Liver (tissue), 9 donors: Measurements from ENCODE around the gene RALGPS1. TPM values are rescaled to one million over a fixed set of nuclear protein-coding genes. Genes with fewer than 3 reads are reported as not detected.
"Not testable (repeated sequence)": the region's sequence is repeated elsewhere in the genome, so short reads cannot be mapped to it uniquely, and the experiment has no call there.

ENCODE experiments used
- DNase-seq: peaks from one replicate; pipeline ENCODE4 v3.0.0-alpha.2; 2017; ENCODE audit warnings: low spot score
- H3K27ac ChIP-seq, 2 donors: one replicate each; pipeline ENCODE4 v1.7.0; 2013; ENCODE audit warnings: inconsistent platforms in 2 of 2, low read length in 2 of 2, control low read depth in 1 of 2, low read depth in 1 of 2, mild to moderate bottlenecking in 1 of 2
- H3K27me3 ChIP-seq, 4 donors: one replicate each; pipeline versions ENCODE4 v1.6.1 to v1.7.0; 2013; ENCODE audit warnings: low read length in 3 of 4, inconsistent platforms in 1 of 4, mild to moderate bottlenecking in 1 of 4, moderate library complexity in 1 of 4; ENCODE audit not compliant: control insufficient read depth in 4 of 4, insufficient read depth in 4 of 4
- H3K36me3 ChIP-seq, 4 donors: one replicate each; pipeline versions ENCODE4 v1.6.1 to v1.7.0; 2013; ENCODE audit warnings: low read length in 3 of 4, mild to moderate bottlenecking in 3 of 4, low read depth in 1 of 4, moderate library complexity in 1 of 4; ENCODE audit not compliant: control insufficient read depth in 4 of 4, insufficient read depth in 3 of 4
- H3K4me1 ChIP-seq, 4 donors: one replicate each; pipeline versions ENCODE4 v1.6.1 to v1.7.0; 2013; ENCODE audit warnings: low read length in 3 of 4, mild to moderate bottlenecking in 3 of 4, moderate library complexity in 1 of 4; ENCODE audit not compliant: control insufficient read depth in 4 of 4, insufficient read depth in 4 of 4
- H3K4me3 ChIP-seq, 3 donors: one replicate each; pipeline versions ENCODE4 v1.6.1 to v1.7.0; 2013; ENCODE audit warnings: low read length in 3 of 3, control low read depth in 1 of 3, low read depth in 1 of 3, mild to moderate bottlenecking in 1 of 3
- H3K9ac ChIP-seq, 2 donors: one replicate each; pipeline ENCODE4 v1.7.0; 2013; ENCODE audit warnings: low read length in 2 of 2, mild to moderate bottlenecking in 2 of 2, moderate library complexity in 2 of 2, control low read depth in 1 of 2, low read depth in 1 of 2
- H3K9me3 ChIP-seq, 4 donors: one replicate each; pipeline versions ENCODE4 v1.6.1 to v1.7.0; 2013; ENCODE audit warnings: low read length in 3 of 4; ENCODE audit not compliant: control insufficient read depth in 4 of 4
- EGR1 ChIP-seq, 2 donors: IDR thresholded peaks; 2 replicates each; pipeline ENCODE4 v1.6.1; 2016 to 2018; ENCODE audit warnings: antibody characterized with exemption in 2 of 2, low read depth in 2 of 2
- FOXA1 ChIP-seq: IDR thresholded peaks from 2 replicates; pipeline ENCODE4 v1.6.1; 2016; ENCODE audit warnings: antibody characterized with exemption
- FOXA2 ChIP-seq: IDR thresholded peaks from 2 replicates; pipeline ENCODE4 v1.6.1; 2016; ENCODE audit warnings: antibody characterized with exemption
- HNF4A ChIP-seq, 2 donors: conservative IDR thresholded peaks; 2 replicates each; pipeline ENCODE4 v1.6.1; 2016; ENCODE audit warnings: antibody characterized with exemption in 2 of 2, mild to moderate bottlenecking in 2 of 2
- HNF4G ChIP-seq: IDR thresholded peaks from 2 replicates; pipeline ENCODE4 v1.6.1; 2016; ENCODE audit warnings: antibody characterized with exemption
- JUND ChIP-seq, 2 donors: IDR thresholded peaks; 2 replicates each; pipeline ENCODE4 v1.6.1; 2016; ENCODE audit warnings: antibody characterized with exemption in 2 of 2
- RAD21 ChIP-seq, 2 donors: IDR thresholded peaks; 2 replicates each; pipeline ENCODE4 v1.6.1; 2016; ENCODE audit warnings: antibody characterized with exemption in 2 of 2, mild to moderate bottlenecking in 2 of 2
- REST ChIP-seq: IDR thresholded peaks from 2 replicates; pipeline ENCODE4 v1.6.1; 2016; ENCODE audit warnings: antibody characterized with exemption, mild to moderate bottlenecking
- RXRA ChIP-seq, 2 donors: IDR thresholded peaks; 2 replicates each; pipeline ENCODE4 v1.6.1; 2017 to 2018; ENCODE audit warnings: antibody characterized with exemption in 2 of 2, mild to moderate bottlenecking in 1 of 2
- TAF1 ChIP-seq: conservative IDR thresholded peaks from 2 replicates; pipeline ENCODE4 v1.6.1; 2016; ENCODE audit warnings: antibody characterized with exemption, mild to moderate bottlenecking
- WGBS: extraction: QIAGEN DNeasy Blood & Tissue Kit; methylation state at CpG from one replicate; pipeline ENCODE4 v1.1.7; 2013; 5-methylcytosine and 5-hydroxymethylcytosine counted together
- polyA plus RNA-seq, 2 donors: library from polyadenylated mRNA; stranded (reverse) in 1 of 2; unstranded in 1 of 2; fragments of 200-250 nt in 1 of 2; fragments of >200 nt in 1 of 2; fragmentation: Nextera tagmentation in 1 of 2; extraction: Ambion mirVana in 1 of 2; gene quantifications; one replicate each; pipeline versions ENCODE4 v1.2.1 to v1.2.3, GENCODE V29; 2013 to 2015
- total RNA-seq, 2 donors: library from RNA; depleted of rRNA; stranded (reverse); fragments of >200 nt; gene quantifications; one replicate each; pipeline ENCODE4 v1.2.3, GENCODE V29; 2014
- TF ChIP-seq, protein P1 (sequence below): IDR thresholded peaks from 2 replicates; pipeline ENCODE4 v1.6.1; 2016; ENCODE audit warnings: antibody characterized with exemption
- donor health status: healthy.
- donor health status: healthy.
- donor health status: healthy.
- donor health status: healthy.
- donor health status: healthy.

Gene RALGPS1
- total and polyA plus RNA-seq, 4 donors = 1.4 to 2.7 (median 2.0) TPM

DNA sequence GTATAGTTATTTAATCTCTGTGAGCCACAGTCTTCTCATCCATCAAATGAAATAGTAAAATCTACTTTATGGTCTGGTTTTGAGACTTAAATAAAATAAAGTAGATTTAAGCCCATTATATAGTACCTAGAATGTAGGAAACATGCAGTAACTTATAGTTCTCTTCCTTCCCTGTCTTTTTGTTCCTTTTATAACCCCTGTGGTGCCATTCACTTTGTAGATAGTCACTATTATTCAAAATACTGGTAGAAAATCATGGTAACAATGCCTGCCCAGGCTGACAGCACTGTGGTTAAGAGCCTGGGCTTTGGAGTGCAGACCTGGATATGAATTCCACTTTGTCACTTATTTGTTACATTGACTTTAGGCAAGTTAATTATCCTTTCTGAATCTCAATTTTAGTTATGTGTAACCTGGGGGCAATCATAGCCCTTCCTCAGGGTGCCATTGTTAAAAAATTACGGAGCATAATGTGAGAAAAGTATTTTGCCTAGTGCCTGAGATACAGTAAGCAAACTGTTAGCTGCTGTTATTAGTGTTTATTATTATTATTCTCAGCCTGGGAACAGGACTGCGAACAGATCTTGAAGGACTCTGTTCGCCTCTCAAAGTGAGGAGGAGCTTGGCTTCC lies 100.4 kb downstream of the RALGPS1 start:
- TF ChIP-seq RXRA (IDR thresholded peaks at IDR 0.05) = no peak
- no peak for TF ChIP-seq TAF1
- no peak for TF ChIP-seq FOXA2
- TF ChIP-seq JUND (IDR thresholded peaks at IDR 0.05) = no peak
- TF ChIP-seq REST = no peak
- TF ChIP-seq RAD21 (IDR thresholded peaks at IDR 0.05) = no peak
- no peak for TF ChIP-seq FOXA1
- no peak for TF ChIP-seq EGR1 (IDR thresholded peaks at IDR 0.05; ENCODE audit: low read depth in 2 of 2)
- no peak for TF ChIP-seq HNF4G
- Histone ChIP-seq H3K36me3 (no peaks in the 10 kb centered on the region), H3K9ac (no peak overlapping the region), H3K4me1 (no peaks in the 10 kb centered on the region), H3K9me3 (no peaks in the 10 kb centered on the region), H3K4me3 (no peak overlapping the region), H3K27ac (no peak overlapping the region), H3K27me3 (no peaks in the 10 kb centered on the region)
- no peak for DNase-seq
- 98% methylated on average over 3 of the region's 3 CpGs for WGBS

DNA sequence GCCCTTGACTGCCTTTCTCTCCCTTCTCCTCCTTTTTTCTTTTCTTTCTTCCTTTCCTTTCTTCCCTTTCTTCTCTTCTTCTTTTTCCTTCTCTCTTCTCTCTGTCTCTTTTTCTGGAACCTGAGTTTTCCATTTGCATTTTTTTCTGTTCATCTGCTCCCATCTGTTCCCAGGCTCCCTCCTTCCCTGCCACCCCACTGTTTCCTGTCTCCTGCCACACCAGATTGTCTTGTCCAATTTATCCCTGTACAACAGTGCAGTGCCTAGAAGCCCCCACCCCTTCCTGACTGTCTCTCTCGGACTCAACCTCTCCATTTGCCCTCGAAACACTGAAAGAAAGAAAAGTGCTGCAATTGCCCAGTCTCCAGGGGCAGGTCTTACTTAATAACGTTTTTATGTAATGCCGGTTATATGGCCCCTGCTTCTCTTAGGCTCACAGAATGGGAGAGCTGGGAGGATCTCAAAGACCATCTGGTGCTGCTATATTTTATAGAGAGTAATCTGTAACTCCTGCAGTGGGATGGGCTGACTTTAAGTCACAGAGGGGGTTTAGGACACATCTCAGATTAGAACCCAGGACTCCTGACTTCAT lies 101.4 kb downstream of the RALGPS1 start:
- 89% methylated on average over 4 of the region's 4 CpGs for WGBS

DNA sequence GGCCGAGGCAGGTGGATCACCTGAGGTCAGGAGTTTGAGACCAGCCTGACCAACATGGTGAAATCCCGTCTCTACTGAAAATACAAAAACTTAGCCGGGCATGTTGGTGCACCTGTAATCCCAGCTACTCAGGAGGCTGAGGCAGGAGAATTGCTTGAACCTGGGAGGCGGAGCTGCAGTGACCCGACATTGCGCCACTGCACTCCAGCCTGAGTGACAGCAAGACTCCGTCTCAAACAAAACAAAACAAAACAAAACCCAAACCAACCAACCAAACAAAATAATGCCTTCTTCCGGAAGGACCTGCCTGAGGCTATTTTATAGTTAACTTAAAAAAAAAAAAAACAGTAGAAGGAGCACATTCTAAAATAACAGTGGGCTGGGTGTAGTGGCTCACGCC lies 103.4 kb downstream of the RALGPS1 start:
- H3K4me3 ChIP-seq, H3K9me3 ChIP-seq, H3K27ac ChIP-seq, H3K4me1 ChIP-seq, DNase-seq, H3K27me3 ChIP-seq, H3K9ac ChIP-seq, H3K36me3 ChIP-seq: not testable (repeated sequence)
- WGBS = 95% methylated on average over 9 of the region's 9 CpGs

More for the DNA sequence above, 101.4 kb downstream of the RALGPS1 start:
- no peak overlapping the region for H3K27ac ChIP-seq
- no peak for TF ChIP-seq TAF1
- TF ChIP-seq HNF4G = no peak
- TF ChIP-seq HNF4A (conservative IDR thresholded peaks at IDR 0.05) = no peak
- TF ChIP-seq, protein P1, sequence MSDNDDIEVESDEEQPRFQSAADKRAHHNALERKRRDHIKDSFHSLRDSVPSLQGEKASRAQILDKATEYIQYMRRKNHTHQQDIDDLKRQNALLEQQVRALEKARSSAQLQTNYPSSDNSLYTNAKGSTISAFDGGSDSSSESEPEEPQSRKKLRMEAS = no peak
- H3K4me1 ChIP-seq = no peaks in the 10 kb centered on the region
- no peaks in the 10 kb centered on the region for H3K27me3 ChIP-seq
- DNase-seq = no peak
- no peaks in the 10 kb centered on the region for H3K9me3 ChIP-seq
- H3K4me3 ChIP-seq = no peak overlapping the region
- no peak overlapping the region for H3K9ac ChIP-seq
- H3K36me3 ChIP-seq = no peaks in the 10 kb centered on the region
